Lower lobe of right lung (tissue), 2 donors: ENCODE results near the gene SH3RF3. TPM values are rescaled to one million over a fixed set of nuclear protein-coding genes. Genes with fewer than 3 reads are reported as not detected.

Source experiments
- ATAC-seq, 2 donors: fragments of 200-7000 bp; cut with Tn5 transposase; one replicate each; pipeline ENCODE4 v1.9.1; 2020 to 2022; ENCODE audit warnings: mild to moderate bottlenecking in 2 of 2, moderate library complexity in 2 of 2
- DNase-seq: peaks from one replicate; pipeline ENCODE4 v3.0.0-alpha.2; 2020
- H3K27ac ChIP-seq: fragments of 200-600 bp; one replicate; pipeline ENCODE4 v1.8.0; 2022
- H3K27me3 ChIP-seq: fragments of 200-600 bp; one replicate; pipeline ENCODE4 v1.8.0; 2022; ENCODE audit warnings: low read depth
- H3K36me3 ChIP-seq: fragments of 200-600 bp; one replicate; pipeline ENCODE4 v1.8.0; 2022; ENCODE audit warnings: mild to moderate bottlenecking
- H3K4me1 ChIP-seq: fragments of 200-600 bp; one replicate; pipeline ENCODE4 v1.8.0; 2022
- H3K4me3 ChIP-seq: fragments of 200-600 bp; one replicate; pipeline ENCODE4 v1.8.0; 2022; ENCODE audit warnings: mild to moderate bottlenecking
- H3K9me3 ChIP-seq: fragments of 200-600 bp; one replicate; pipeline ENCODE4 v1.8.0; 2022
- intact Hi-C: fragments of 100-400 bp; cut with DNase I; formaldehyde crosslinking; loops from one replicate; pipeline ENCODE4 v1.11.0; 2022
- total RNA-seq: library from RNA; stranded (reverse); fragmentation: NEBNext Ultra II Directional; extraction: Animal tissue kit (Norgen Biotek cat#: 25700); gene quantifications from one replicate; pipeline ENCODE4 v1.2.1, GENCODE V29; 2021
- TF ChIP-seq, protein P1 (sequence below): fragments of 200-600 bp; IDR thresholded peaks from one replicate; pipeline ENCODE4 v1.8.0; 2022; ENCODE audit warnings: antibody characterized with exemption, mild to moderate bottlenecking
- donor health status: DM: no; HTN: yes; CAD: no; lungs with severe emphysema.

The SH3RF3 gene
- total RNA-seq, 1 donor from 2014 or later: 5.7 TPM

DNA sequence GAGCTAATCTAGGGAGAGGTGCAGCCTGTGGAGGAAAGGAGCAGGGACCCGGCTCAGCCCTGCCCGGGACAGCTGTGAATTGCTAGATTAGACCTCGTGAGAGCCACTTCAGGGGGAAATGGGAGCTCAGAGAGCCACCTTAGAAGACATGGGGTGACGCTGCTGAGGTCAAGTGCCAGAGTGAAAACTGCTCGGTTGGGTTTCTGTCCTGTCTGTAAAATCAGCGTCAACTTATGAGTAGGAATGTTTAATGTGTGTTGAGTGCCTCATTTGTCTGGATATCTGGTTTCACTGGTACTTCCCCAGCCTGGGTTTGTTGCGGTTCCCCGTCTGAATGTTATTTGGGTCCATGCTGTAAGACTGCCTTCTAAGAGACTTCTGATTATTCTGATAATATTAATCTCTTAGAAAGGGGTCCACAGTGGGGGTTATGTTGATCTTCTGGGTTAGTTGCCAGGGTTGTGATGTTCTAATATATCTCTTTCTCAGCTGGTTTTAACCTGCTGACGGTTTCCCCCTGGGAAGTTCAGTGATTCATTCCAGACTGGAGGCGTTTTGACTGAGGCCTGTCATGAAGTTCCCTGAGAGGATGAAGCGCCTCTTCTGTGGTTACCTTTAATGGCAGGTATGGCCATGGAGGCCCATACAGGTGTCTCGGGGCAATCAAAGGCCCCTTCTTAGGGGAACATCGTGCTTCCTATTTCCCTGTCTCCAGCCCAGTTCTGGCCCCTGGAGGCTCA lies 175.9 kb downstream of the SH3RF3 start:
- DNase-seq (no peak), ATAC-seq (peak; percentile 61 to 79)
- H3K36me3 ChIP-seq: no peaks in the 10 kb centered on the region
- TF ChIP-seq, protein P1, sequence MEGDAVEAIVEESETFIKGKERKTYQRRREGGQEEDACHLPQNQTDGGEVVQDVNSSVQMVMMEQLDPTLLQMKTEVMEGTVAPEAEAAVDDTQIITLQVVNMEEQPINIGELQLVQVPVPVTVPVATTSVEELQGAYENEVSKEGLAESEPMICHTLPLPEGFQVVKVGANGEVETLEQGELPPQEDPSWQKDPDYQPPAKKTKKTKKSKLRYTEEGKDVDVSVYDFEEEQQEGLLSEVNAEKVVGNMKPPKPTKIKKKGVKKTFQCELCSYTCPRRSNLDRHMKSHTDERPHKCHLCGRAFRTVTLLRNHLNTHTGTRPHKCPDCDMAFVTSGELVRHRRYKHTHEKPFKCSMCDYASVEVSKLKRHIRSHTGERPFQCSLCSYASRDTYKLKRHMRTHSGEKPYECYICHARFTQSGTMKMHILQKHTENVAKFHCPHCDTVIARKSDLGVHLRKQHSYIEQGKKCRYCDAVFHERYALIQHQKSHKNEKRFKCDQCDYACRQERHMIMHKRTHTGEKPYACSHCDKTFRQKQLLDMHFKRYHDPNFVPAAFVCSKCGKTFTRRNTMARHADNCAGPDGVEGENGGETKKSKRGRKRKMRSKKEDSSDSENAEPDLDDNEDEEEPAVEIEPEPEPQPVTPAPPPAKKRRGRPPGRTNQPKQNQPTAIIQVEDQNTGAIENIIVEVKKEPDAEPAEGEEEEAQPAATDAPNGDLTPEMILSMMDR: no peak
- H3K27me3 ChIP-seq: no peaks in the 10 kb centered on the region
- H3K4me3 ChIP-seq: no peak overlapping the region
- H3K4me1 ChIP-seq: peaks cover 16% of the 10 kb centered on the region
- intact Hi-C loops: no loop called here
- H3K9me3 ChIP-seq: no peaks in the 10 kb centered on the region
- no peak overlapping the region for H3K27ac ChIP-seq

DNA sequence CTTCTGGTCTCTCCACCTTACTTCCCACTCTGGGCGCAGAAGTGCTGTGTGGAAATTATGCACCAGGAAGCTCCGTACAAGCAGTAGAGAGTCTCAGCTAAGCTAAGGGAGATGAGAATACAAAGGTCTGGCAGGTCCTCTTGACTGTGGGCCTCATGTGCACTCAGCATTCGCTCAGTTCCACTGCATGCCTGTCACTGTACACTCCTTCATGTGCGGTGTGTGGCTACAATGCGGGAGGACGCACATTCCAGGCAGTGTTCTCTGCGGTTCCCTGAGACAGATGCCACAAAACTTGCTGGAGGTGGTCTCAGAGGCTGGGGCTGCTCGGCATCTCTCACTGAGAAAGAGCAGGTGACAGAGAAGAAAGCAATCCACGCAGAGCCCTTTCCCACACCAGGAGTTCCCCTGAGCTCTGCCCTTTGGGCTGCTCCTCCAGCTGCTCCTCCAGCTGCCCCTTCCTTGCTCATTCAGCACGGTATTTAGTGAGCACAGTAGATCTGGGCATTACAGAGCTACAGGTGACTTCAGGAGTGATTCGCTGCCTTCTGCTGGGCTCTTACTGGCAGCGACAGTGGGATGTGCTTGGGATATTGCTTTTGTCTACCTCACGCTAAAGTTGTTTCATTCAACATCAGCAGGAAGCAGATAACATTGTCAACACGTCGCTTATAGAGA lies 176.6 kb downstream of the SH3RF3 start:
- Histone ChIP-seq H3K27ac (no peak overlapping the region), H3K9me3 (no peaks in the 10 kb centered on the region)

GRCh38 chr2:109306190-109306589 lies 177.2 kb downstream of the SH3RF3 start:
- TF ChIP-seq, protein P1: no peak
- H3K9me3 ChIP-seq: no peaks in the 10 kb centered on the region

More for the DNA sequence above, 176.6 kb downstream of the SH3RF3 start:
- ATAC-seq (peak in 1 of 2 donors; percentile 10), DNase-seq (no peak)
- no peak overlapping the region for H3K4me3 ChIP-seq
- TF ChIP-seq, protein P1: no peak
- intact Hi-C loops: no loop called here
- no peaks in the 10 kb centered on the region for H3K27me3 ChIP-seq
- no peaks in the 10 kb centered on the region for H3K36me3 ChIP-seq
- peaks cover 16% of the 10 kb centered on the region for H3K4me1 ChIP-seq

DNA sequence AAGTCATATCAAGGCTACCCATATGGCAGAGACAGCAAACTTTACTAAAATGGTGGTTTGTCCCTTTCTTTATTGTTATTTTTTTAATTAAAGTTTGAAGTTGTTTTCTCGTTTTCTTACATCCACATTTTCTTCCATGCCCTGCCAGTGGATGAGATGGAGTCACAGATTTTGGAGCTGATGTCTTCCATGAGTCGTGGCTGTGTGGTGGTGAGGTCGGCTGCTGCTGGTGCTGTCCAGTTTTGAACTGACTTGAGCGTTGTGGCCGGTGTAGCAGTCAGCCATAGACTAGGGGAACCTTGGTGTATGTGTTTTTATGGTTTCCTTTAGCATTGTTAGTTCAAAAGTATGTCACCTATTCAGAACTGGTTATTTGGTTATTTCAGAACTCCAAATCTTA lies 182.8 kb downstream of the SH3RF3 start:
- H3K9me3 ChIP-seq: no peaks in the 10 kb centered on the region
- H3K4me3 ChIP-seq: no peak overlapping the region
- no peak for ATAC-seq
- TF ChIP-seq, protein P1: no peak
- H3K27ac ChIP-seq: no peak overlapping the region
- DNase-seq: no peak
- no peaks in the 10 kb centered on the region for H3K36me3 ChIP-seq
- H3K27me3 ChIP-seq: no peaks in the 10 kb centered on the region
- intact Hi-C loops: no loop called here
- no peaks in the 10 kb centered on the region for H3K4me1 ChIP-seq

More at GRCh38 chr2:109306190-109306589, 177.2 kb downstream of the SH3RF3 start:
- H3K36me3 ChIP-seq: no peaks in the 10 kb centered on the region
- no peaks in the 10 kb centered on the region for H3K27me3 ChIP-seq
- H3K4me1 ChIP-seq: peaks cover 16% of the 10 kb centered on the region
- no peak for DNase-seq
- no peak overlapping the region for H3K27ac ChIP-seq
- ATAC-seq: no peak
- intact Hi-C loops: no loop called here
- H3K4me3 ChIP-seq: no peak overlapping the region

GRCh38 chr2:109312902-109313301 lies 183.9 kb downstream of the SH3RF3 start:
- intact Hi-C loops: no loop called here
- DNase-seq (no peak), ATAC-seq (no peak)
- Histone ChIP-seq H3K4me1 (peaks cover 9% of the 10 kb centered on the region), H3K4me3 (no peak overlapping the region), H3K27me3 (no peaks in the 10 kb centered on the region), H3K9me3 (no peaks in the 10 kb centered on the region), H3K27ac (no peak overlapping the region), H3K36me3 (no peaks in the 10 kb centered on the region)
- TF ChIP-seq, protein P1: no peak
